H1 (cell line): ENCODE data around the gene SEC24B. TPM values are rescaled to one million over a fixed set of nuclear protein-coding genes. Genes with fewer than 3 reads are reported as not detected.

Experiments used
- CTCF ChIA-PET: fragments of 300-600 bp; sonication (Branson Sonifier 250); formaldehyde crosslinking; loops from one replicate; lab custom pipeline; 2021; ENCODE audit not compliant: partially characterized antibody; lab: Charles Lee
- POLR2A ChIA-PET: fragments of 300-600 bp; sonication (Branson Sonifier 250); formaldehyde crosslinking; loops from one replicate; lab custom pipeline; 2021; ENCODE audit warnings: inconsistent platforms; ENCODE audit not compliant: partially characterized antibody; lab: Charles Lee
- DNase-seq, 2 experiments: peaks; one replicate each; pipeline versions ENCODE4 v3.0.0 to v3.0.0-alpha.2; 2010 to 2022; ENCODE audit warnings: low spot score in 2 of 2, low read depth in 1 of 2, mixed read lengths in 1 of 2
- FAIRE-seq: peaks from 2 replicates; lab custom pipeline; 2011; peaks lifted over from hg19 to GRCh38; lab: Jason Lieb, UNC
- H2AFZ ChIP-seq: 2 replicates; pipeline ENCODE4 v1.8.1; 2012; ENCODE audit warnings: low read length, inconsistent platforms
- H2AK5ac ChIP-seq: 2 replicates; pipeline ENCODE4 v1.6.1; 2013; ENCODE audit warnings: low read depth, low read length
- H2BK120ac ChIP-seq: replicated peaks from 2 replicates; pipeline ENCODE3; 2013; ENCODE audit warnings: low read depth, low read length, inconsistent platforms
- H2BK12ac ChIP-seq: 2 replicates; pipeline ENCODE4 v1.6.1; 2013; ENCODE audit warnings: low read depth, low read length
- H2BK15ac ChIP-seq: 2 replicates; pipeline ENCODE4 v1.6.1; 2013; ENCODE audit warnings: low read length
- H2BK20ac ChIP-seq: 2 replicates; pipeline ENCODE4 v1.6.1; 2013; ENCODE audit warnings: low read length
- H2BK5ac ChIP-seq: 2 replicates; pipeline ENCODE4 v1.6.1; 2013; ENCODE audit warnings: low read depth, low read length
- H3K14ac ChIP-seq: 2 replicates; pipeline ENCODE4 v1.6.1; 2013; ENCODE audit warnings: inconsistent platforms; ENCODE audit not compliant: insufficient read length
- H3K18ac ChIP-seq: 2 replicates; pipeline ENCODE4 v1.6.1; 2013; ENCODE audit warnings: low read length; ENCODE audit errors: extremely low read depth
- H3K23ac ChIP-seq: 2 replicates; pipeline ENCODE4 v1.6.1; 2013; ENCODE audit warnings: inconsistent platforms; ENCODE audit not compliant: insufficient read length
- H3K23me2 ChIP-seq: 2 replicates; pipeline ENCODE4 v1.6.1; 2013; ENCODE audit warnings: low read depth, low read length
- H3K27ac ChIP-seq: 2 replicates; pipeline ENCODE4 v1.6.1; 2011; ENCODE audit warnings: low read depth, low read length, inconsistent platforms
- H3K27me3 ChIP-seq, 4 experiments: replicated peaks in 1 of 4; 1 replicate in 1 of 4; 2 replicates in 3 of 4; pipeline versions ENCODE4 v1.6.1 to v1.8.1; 2011 to 2013; ENCODE audit warnings: low read length in 3 of 4, mild to moderate bottlenecking in 3 of 4, inconsistent platforms in 2 of 4, mixed read lengths in 2 of 4, moderate library complexity in 1 of 4; ENCODE audit not compliant: control insufficient read depth in 3 of 4, insufficient read depth in 3 of 4; ENCODE audit errors: extremely low read depth in 1 of 4
- H3K36me3 ChIP-seq, 4 experiments: 2 replicates each; pipeline versions ENCODE4 v1.6.1 to v1.8.1; 2011 to 2013; ENCODE audit warnings: mild to moderate bottlenecking in 4 of 4, low read length in 3 of 4, moderate library complexity in 2 of 4, control low read depth in 1 of 4, inconsistent platforms in 1 of 4; ENCODE audit not compliant: insufficient read depth in 4 of 4, control insufficient read depth in 2 of 4
- H3K4ac ChIP-seq: replicated peaks from 2 replicates; pipeline ENCODE3; 2013; ENCODE audit warnings: low read length, low read depth, mixed read lengths, inconsistent platforms; ENCODE audit not compliant: insufficient read length
- H3K4me1 ChIP-seq, 4 experiments: replicated peaks in 1 of 4; 1 replicate in 1 of 4; 2 replicates in 3 of 4; pipeline versions ENCODE4 v1.6.1 to v1.8.1; 2011 to 2013; ENCODE audit warnings: low read length in 3 of 4, inconsistent platforms in 2 of 4, mixed read lengths in 1 of 4; ENCODE audit not compliant: insufficient read depth in 4 of 4, control insufficient read depth in 3 of 4
- H3K4me2 ChIP-seq, 2 experiments: 2 replicates each; pipeline versions ENCODE4 v1.6.1 to v1.8.1; 2011 to 2013; ENCODE audit warnings: low read depth in 2 of 2, low read length in 2 of 2, control low read depth in 1 of 2, inconsistent platforms in 1 of 2, mild to moderate bottlenecking in 1 of 2; ENCODE audit not compliant: insufficient read depth in 1 of 2
- H3K4me3 ChIP-seq, 4 experiments: fragments of 200-600, 300-600 bp in 1 of 4; sonication (generic), shearing (Covaris generic), sonication (Bioruptor Twin) in 1 of 4; 2 replicates each; pipeline versions ENCODE4 v1.5.1 to v1.8.1; 2011 to 2016; ENCODE audit warnings: low read length in 4 of 4, low read depth in 3 of 4, control low read depth in 2 of 4, inconsistent platforms in 2 of 4, mild to moderate bottlenecking in 2 of 4, mixed read lengths in 1 of 4, moderate library complexity in 1 of 4; ENCODE audit not compliant: insufficient read depth in 2 of 4; ENCODE audit errors: extremely low read depth in 1 of 4
- H3K56ac ChIP-seq: replicated peaks from 2 replicates; pipeline ENCODE3; 2013; ENCODE audit warnings: low read depth, mild to moderate bottlenecking, mixed read lengths, low read length, inconsistent platforms; ENCODE audit not compliant: insufficient read length
- H3K79me1 ChIP-seq: 2 replicates; pipeline ENCODE4 v1.6.1; 2013; ENCODE audit warnings: low read depth, low read length, control low read depth
- H3K79me2 ChIP-seq, 2 experiments: 2 replicates each; pipeline versions ENCODE4 v1.6.1 to v1.8.1; 2012 to 2013; ENCODE audit warnings: low read length in 2 of 2, mild to moderate bottlenecking in 2 of 2, inconsistent platforms in 1 of 2; ENCODE audit not compliant: insufficient read depth in 2 of 2, control insufficient read depth in 1 of 2
- H3K9ac ChIP-seq, 4 experiments: replicated peaks in 1 of 4; 1 replicate in 1 of 4; 2 replicates in 3 of 4; pipeline versions ENCODE4 v1.6.1 to v1.8.1; 2011 to 2013; ENCODE audit warnings: low read depth in 3 of 4, low read length in 3 of 4, control low read depth in 2 of 4, mild to moderate bottlenecking in 2 of 4, moderate library complexity in 2 of 4, inconsistent platforms in 1 of 4; ENCODE audit errors: extremely low read depth in 1 of 4
- H3K9me3 ChIP-seq, 2 experiments: 2 replicates each; pipeline versions ENCODE4 v1.6.1 to v1.8.1; 2012 to 2013; ENCODE audit warnings: mild to moderate bottlenecking in 2 of 2, moderate library complexity in 2 of 2, control low read depth in 1 of 2, inconsistent platforms in 1 of 2, low read depth in 1 of 2, low read length in 1 of 2, mixed read lengths in 1 of 2; ENCODE audit not compliant: insufficient read depth in 2 of 2
- H4K20me1 ChIP-seq, 2 experiments: replicated peaks in 1 of 2; 2 replicates each; pipeline versions ENCODE3 to v1.8.1; 2011 to 2013; ENCODE audit warnings: inconsistent platforms in 2 of 2, low read length in 2 of 2, mild to moderate bottlenecking in 1 of 2; ENCODE audit not compliant: insufficient read depth in 2 of 2, control insufficient read depth in 1 of 2
- H4K5ac ChIP-seq: 2 replicates; pipeline ENCODE4 v1.6.1; 2013; ENCODE audit warnings: low read length, low read depth, mixed read lengths, inconsistent platforms; ENCODE audit not compliant: insufficient read length
- H4K8ac ChIP-seq: 2 replicates; pipeline ENCODE4 v1.8.0; 2013; ENCODE audit warnings: mild to moderate bottlenecking, moderate library complexity, low read length, inconsistent platforms; ENCODE audit not compliant: insufficient read depth; ENCODE audit errors: extremely low read depth
- H4K91ac ChIP-seq: replicated peaks from 2 replicates; pipeline ENCODE3; 2013; ENCODE audit warnings: low read length, mixed read lengths, inconsistent platforms; ENCODE audit not compliant: insufficient read length
- BACH1 ChIP-seq: IDR thresholded peaks from 2 replicates; pipeline ENCODE4 v1.6.1; 2012; ENCODE audit warnings: low read length, improper control_type of control experiment
- BCL11A ChIP-seq, 2 experiments: IDR thresholded peaks; one replicate each; pipeline ENCODE4 v1.6.1; 2011; ENCODE audit warnings: low read depth in 2 of 2, low read length in 2 of 2, mild to moderate bottlenecking in 2 of 2
- CEBPB ChIP-seq: IDR thresholded peaks from 2 replicates; pipeline ENCODE4 v1.6.1; 2012; ENCODE audit warnings: low read depth, low read length
- CHD2 ChIP-seq: IDR thresholded peaks from 2 replicates; pipeline ENCODE4 v1.6.1; 2012; ENCODE audit warnings: low read length, improper control_type of control experiment
- GABPA ChIP-seq: IDR thresholded peaks from 2 replicates; pipeline ENCODE4 v1.6.1; 2011; ENCODE audit warnings: mild to moderate bottlenecking, low read length, moderate library complexity, borderline replicate concordance; ENCODE audit not compliant: insufficient read depth
- JUND ChIP-seq: IDR thresholded peaks from 2 replicates; pipeline ENCODE4 v1.6.1; 2011; ENCODE audit warnings: mild to moderate bottlenecking, improper control_type of control experiment, low read length
- KDM4A ChIP-seq: IDR thresholded peaks from one replicate; pipeline ENCODE4 v1.7.1; 2012; ENCODE audit warnings: low read depth, mild to moderate bottlenecking, moderate library complexity, low read length, inconsistent platforms; ENCODE audit not compliant: severe bottlenecking
- KDM5A ChIP-seq: fragments of 200-600 bp; IDR thresholded peaks from 2 replicates; pipeline ENCODE4 v1.7.1; 2012; ENCODE audit warnings: mild to moderate bottlenecking, low read length, inconsistent platforms, mixed read lengths
- WGBS, 2 experiments: shearing (Covaris generic) in 1 of 2; methylation state at CpG; one replicate each; pipeline versions ENCODE4 v1.1.6 to v1.1.7; 2013 to 2015; ENCODE audit warnings: low lambda C conversion rate in 2 of 2, mixed read lengths in 2 of 2, inconsistent platforms in 1 of 2, low coverage in 1 of 2, missing lambda C conversion rate in 1 of 2; ENCODE audit not compliant: insufficient replicate concordance in 2 of 2, insufficient coverage in 1 of 2, insufficient read length in 1 of 2; ENCODE audit errors: extremely low coverage in 1 of 2, missing lambda C conversion rate in 1 of 2; 5-methylcytosine and 5-hydroxymethylcytosine counted together
- polyA plus RNA-seq, 7 experiments: library from polyadenylated mRNA; depleted of rRNA in 3 of 7; stranded (reverse) in 5 of 7; unstranded in 2 of 7; fragments of >200 nt in 5 of 7; fragments of 200-250 nt in 2 of 7; gene quantifications; 1 replicate in 5 of 7; 2 replicates in 1 of 7; 4 replicates in 1 of 7; pipeline versions ENCODE4 v1.2.1 to v1.2.3, GENCODE V29; 2011 to 2013; ENCODE audit warnings: missing spikeins in 2 of 7, mixed read lengths in 2 of 7
- total RNA-seq: library from RNA; stranded (reverse); fragmentation: NEBNext Ultra II Directional; extraction: Animal tissue kit (Norgen Biotek cat#: 25700); gene quantifications from 2 replicates; pipeline ENCODE4 v1.2.1, GENCODE V29; 2021

The SEC24B gene
- total and polyA plus RNA-seq, 2 of the 8 experiments (the other 6 are each of a cell fraction or from before 2014, with no cell fraction given) = 25.6 to 30.9 TPM

- H3K4me3 ChIP-seq = no peak overlapping the region
- H3K56ac ChIP-seq = no peak overlapping the region
- no peak overlapping the region for H4K5ac ChIP-seq
- H2BK20ac ChIP-seq = no peak overlapping the region
- no peak overlapping the region for H2AK5ac ChIP-seq
- ChIA-PET CTCF (no interaction called here), POLR2A (interaction anchor here (0.5 to 1.8 kb wide), 2 partner anchors 7 to 260 kb away, joined by 3 to 4 read pairs; no protein-coding TSS in a partner anchor)
- no peaks in the 10 kb centered on the region for H3K79me1 ChIP-seq
- H3K9ac ChIP-seq = no peak overlapping the region
- no peak for DNase-seq
- H2BK15ac ChIP-seq = no peak overlapping the region
- no peak overlapping the region for H2BK120ac ChIP-seq
- H3K9me3 ChIP-seq = no peaks in the 10 kb centered on the region
- TF ChIP-seq GABPA = no peak
- TF ChIP-seq KDM5A = no peak
- TF ChIP-seq JUND = no peak
- TF ChIP-seq KDM4A = no peak
- no peak for TF ChIP-seq CHD2
- TF ChIP-seq BCL11A (IDR thresholded peaks at IDR 0.05; ENCODE audit: low read depth in 2 of 2, low read length in 2 of 2) = no peak
- no peak for TF ChIP-seq CEBPB
- no peak for TF ChIP-seq BACH1
- no peak overlapping the region for H3K27ac ChIP-seq
- no peaks in the 10 kb centered on the region for H4K20me1 ChIP-seq
- 100% methylated on average over 1 of the region's 1 CpG; no CpG with 5 or more reads in 1 of the 2 experiments for WGBS, 2 experiments
- H3K27me3 ChIP-seq = no peaks in the 10 kb centered on the region
- no peak overlapping the region for H3K4me2 ChIP-seq
- no peak overlapping the region for H4K91ac ChIP-seq
- H2BK12ac ChIP-seq = no peak overlapping the region
- no peak overlapping the region for H3K14ac ChIP-seq
- no peak overlapping the region for H3K18ac ChIP-seq
- H2AFZ ChIP-seq = no peak overlapping the region
- H3K4me1 ChIP-seq = peaks cover 2 to 15% (median 11%) of the 10 kb centered on the region in 4 experiments; a peak in 6 of 7 replicates
- no peak overlapping the region for H4K8ac ChIP-seq
- no peak overlapping the region for H3K4ac ChIP-seq
- H3K79me2 ChIP-seq = no peaks in the 10 kb centered on the region
- no peaks in the 10 kb centered on the region for H3K23me2 ChIP-seq
- H3K36me3 ChIP-seq = no peaks in the 10 kb centered on the region
- no peak overlapping the region for H2BK5ac ChIP-seq
- FAIRE-seq = no peak
- H3K23ac ChIP-seq = no peak overlapping the region
Observed at GRCh38 chr4:109418588-109418987, 15.0 kb upstream of the SEC24B start.
